A549 (cell line): ENCODE results near the gene NT5C2. TPM values are rescaled to one million over a fixed set of nuclear protein-coding genes. Genes with fewer than 3 reads are reported as not detected.

ENCODE experiments used
- ATAC-seq, 2 experiments: fragments of 200-7000 bp in 1 of 2; fragments of >200 bp in 1 of 2; cut with Nextera tagmentation in 1 of 2; cut with Tn5 transposase in 1 of 2; 3 replicates each; pipeline versions ENCODE4 v1.8.0 to v1.9.1; 2018 to 2020; ENCODE audit warnings: mild to moderate bottlenecking in 1 of 2, moderate library complexity in 1 of 2
- CTCF ChIA-PET: fragments of 300-600 bp; sonication (Branson Sonifier 250); formaldehyde crosslinking; extraction: SDS; loops from one replicate; lab custom pipeline; 2021; ENCODE audit warnings: antibody characterized with exemption, inconsistent platforms; lab: Yijun Ruan, JAX
- POLR2A ChIA-PET: fragments of 350-600 bp; formaldehyde crosslinking; extraction: SDS; loops from one replicate; lab custom pipeline; 2021; ENCODE audit warnings: antibody characterized with exemption, inconsistent platforms; lab: Yijun Ruan, JAX
- DNase-seq, 2 experiments: peaks; one replicate each; pipeline versions ENCODE4 v3.0.0 to v3.0.0-alpha.2; 2011 to 2016; ENCODE audit warnings: low read depth in 1 of 2, low spot score in 1 of 2
- FAIRE-seq: peaks from 2 replicates; lab custom pipeline; 2011; peaks lifted over from hg19 to GRCh38; lab: Jason Lieb, UNC
- H3K27ac ChIP-seq, 2 experiments: fragments of >200 bp; sonication (Bioruptor Twin); formaldehyde crosslinking; 3 replicates each; pipeline ENCODE4 v1.5.1; 2016 to 2017
- H3K4me1 ChIP-seq: fragments of >200 bp; sonication (Bioruptor Twin); formaldehyde crosslinking; 3 replicates; pipeline ENCODE4 v1.6.1; 2016
- H3K4me2 ChIP-seq: fragments of >200 bp; sonication (Bioruptor Twin); formaldehyde crosslinking; 3 replicates; pipeline ENCODE4 v1.6.1; 2016
- H3K4me3 ChIP-seq: fragments of >200 bp; sonication (Bioruptor Twin); formaldehyde crosslinking; 3 replicates; pipeline ENCODE4 v1.5.1; 2016
- H3K9me3 ChIP-seq: fragments of >200 bp; sonication (Bioruptor Twin); formaldehyde crosslinking; 3 replicates; pipeline ENCODE4 v1.6.1; 2016
- CBX8 ChIP-seq: fragments of 200-600 bp; sonication (generic); IDR thresholded peaks from 2 replicates; pipeline ENCODE4 v1.6.1; 2016
- CEBPB ChIP-seq, 2 experiments: fragments of >200 bp in 1 of 2; sonication (Bioruptor Twin) in 1 of 2; formaldehyde crosslinking in 1 of 2; IDR thresholded peaks; 2 replicates each; pipeline ENCODE4 v1.6.1; 2012 to 2016
- CHD4 ChIP-seq: fragments of 200-600 bp; sonication (generic); IDR thresholded peaks from 2 replicates; pipeline ENCODE4 v1.6.1; 2016; ENCODE audit warnings: antibody characterized with exemption, mild to moderate bottlenecking, borderline replicate concordance
- CTCF ChIP-seq: fragments of >200 bp; sonication (Bioruptor Twin); formaldehyde crosslinking; IDR thresholded peaks from 3 replicates; pipeline ENCODE4 v1.5.1; 2016
- ESRRA ChIP-seq: fragments of 150-350 bp; IDR thresholded peaks from 2 replicates; pipeline ENCODE4 v1.6.1; 2014; ENCODE audit warnings: mild to moderate bottlenecking, low read length, borderline replicate concordance
- FOSL2 ChIP-seq, 2 experiments: fragments of 450-650 bp in 1 of 2; fragments of >200 bp in 1 of 2; sonication (Bioruptor Twin) in 1 of 2; formaldehyde crosslinking; IDR thresholded peaks; 2 replicates each; pipeline versions ENCODE4 v1.5.0 to v1.6.1; 2016 to 2020; ENCODE audit warnings: mild to moderate bottlenecking in 1 of 2, moderate library complexity in 1 of 2
- HEYL ChIP-seq: fragments of 250-450 bp; sonication (Bioruptor Pico); IDR thresholded peaks from 2 replicates; pipeline ENCODE4 v1.8.0; 2021; ENCODE audit warnings: mild to moderate bottlenecking, moderate library complexity
- HMGXB4 ChIP-seq: fragments of 250-450 bp; sonication (Bioruptor Pico); IDR thresholded peaks from 2 replicates; pipeline ENCODE4 v1.5.0; 2021; ENCODE audit warnings: mild to moderate bottlenecking, moderate library complexity, borderline replicate concordance
- HOXA7 ChIP-seq: fragments of 250-450 bp; sonication (Bioruptor Pico); IDR thresholded peaks from 2 replicates; pipeline ENCODE4 v1.5.0; 2020; ENCODE audit warnings: mild to moderate bottlenecking, moderate library complexity
- HOXB13 ChIP-seq: fragments of 250-450 bp; sonication (Bioruptor Pico); IDR thresholded peaks from 2 replicates; pipeline ENCODE4 v1.5.0; 2020; ENCODE audit warnings: low read depth, mild to moderate bottlenecking, moderate library complexity
- HOXB5 ChIP-seq: fragments of 250-450 bp; sonication (Bioruptor Pico); IDR thresholded peaks from 2 replicates; pipeline ENCODE4 v1.5.0; 2020; ENCODE audit warnings: mild to moderate bottlenecking, moderate library complexity
- JUN ChIP-seq, 2 experiments: fragments of >200 bp; sonication (Bioruptor Twin); formaldehyde crosslinking; IDR thresholded peaks; 2 replicates in 1 of 2; 3 replicates in 1 of 2; pipeline ENCODE4 v1.6.1; 2016 to 2017
- JUNB ChIP-seq: fragments of >200 bp; sonication (Bioruptor Twin); formaldehyde crosslinking; IDR thresholded peaks from 2 replicates; pipeline ENCODE4 v1.6.1; 2016
- KDM1A ChIP-seq: fragments of 200-600 bp; sonication (generic); IDR thresholded peaks from 2 replicates; pipeline ENCODE4 v1.6.1; 2016; ENCODE audit warnings: low read depth, mild to moderate bottlenecking
- MAFK ChIP-seq: fragments of 450-650 bp; IDR thresholded peaks from 2 replicates; pipeline ENCODE4 v1.6.1; 2014; ENCODE audit not compliant: partially characterized antibody
- MAX ChIP-seq: IDR thresholded peaks from 2 replicates; pipeline ENCODE4 v1.6.1; 2012
- MAZ ChIP-seq: fragments of 150-350 bp; IDR thresholded peaks from 2 replicates; pipeline ENCODE4 v1.6.1; 2014; ENCODE audit warnings: antibody characterized with exemption, low read depth, low read length, borderline replicate concordance
- MYC ChIP-seq: IDR thresholded peaks from 2 replicates; pipeline ENCODE4 v1.6.1; 2012; ENCODE audit warnings: mild to moderate bottlenecking, inconsistent platforms, low read length, improper control_type of control experiment, borderline replicate concordance
- NR3C1 ChIP-seq: fragments of >200 bp; sonication (Bioruptor Twin); formaldehyde crosslinking; IDR thresholded peaks from 3 replicates; pipeline ENCODE4 v1.6.1; 2017
- POLR2AphosphoS2 ChIP-seq: conservative IDR thresholded peaks from 2 replicates; pipeline ENCODE4 v1.6.1; 2012; ENCODE audit warnings: low read length, improper control_type of control experiment, inconsistent platforms
- RARB ChIP-seq: fragments of 250-450 bp; sonication (Bioruptor Pico); IDR thresholded peaks from 2 replicates; pipeline ENCODE4 v1.8.0; 2021; ENCODE audit warnings: mild to moderate bottlenecking, moderate library complexity
- REST ChIP-seq: fragments of 200-600 bp; sonication (generic); IDR thresholded peaks from 2 replicates; pipeline ENCODE4 v1.6.1; 2016; ENCODE audit warnings: antibody characterized with exemption, mild to moderate bottlenecking, moderate library complexity
- TP53 ChIP-seq: fragments of 250-450 bp; sonication (Bioruptor Pico); IDR thresholded peaks from 2 replicates; pipeline ENCODE4 v1.5.0; 2021; ENCODE audit warnings: mild to moderate bottlenecking, moderate library complexity
- USF2 ChIP-seq: fragments of 450-650 bp; IDR thresholded peaks from 2 replicates; pipeline ENCODE4 v1.6.1; 2014; ENCODE audit warnings: antibody characterized with exemption
- ZFP36 ChIP-seq: fragments of 450-650 bp; IDR thresholded peaks from 2 replicates; pipeline ENCODE4 v1.6.1; 2014; ENCODE audit warnings: borderline replicate concordance; ENCODE audit not compliant: partially characterized antibody
- ZSCAN20 ChIP-seq: fragments of 250-450 bp; sonication (Bioruptor Pico); IDR thresholded peaks from 2 replicates; pipeline ENCODE4 v1.8.0; 2022; ENCODE audit warnings: mild to moderate bottlenecking, moderate library complexity
- whole genome bisulfite sequencing: methylation state at CpG from one replicate; pipeline ENCODE4 v1.1.6; 2017; ENCODE audit errors: missing lambda C conversion rate; 5-methylcytosine and 5-hydroxymethylcytosine counted together
- polyA plus RNA-seq, 4 experiments: library from polyadenylated mRNA; depleted of rRNA in 3 of 4; stranded (reverse); fragments of >200 nt; fragmentation: RNase III in 1 of 4; extraction: RNeasy Plus Mini Kit Qiagen cat#74134 plus additional on column Dnase treatment in 1 of 4; gene quantifications; 2 replicates in 3 of 4; 3 replicates in 1 of 4; pipeline ENCODE4 v1.2.3, GENCODE V29; 2011 to 2017

The NT5C2 gene
- polyA plus RNA-seq, 2 of the 4 experiments (the other 2 are of a cell fraction), result 86.4 to 177 TPM

- DNase-seq, result no peak
- no peak overlapping the region for H3K4me2 ChIP-seq
- no peak overlapping the region for H3K4me3 ChIP-seq
- ATAC-seq, result no peak
- H3K27ac ChIP-seq, result no peak overlapping the region
- H3K9me3 ChIP-seq, result no peaks in the 10 kb centered on the region
- ChIA-PET CTCF (interaction anchor here (1.2 to 3.4 kb wide), 4 partner anchors 25 to 140 kb away, joined by 3 to 15 read pairs (median 12); partner anchors contain the start of gene RPEL1), POLR2A (no interaction called here)
- WGBS, result 36% methylated on average over 2 of the region's 2 CpGs
- no peak for TF ChIP-seq CBX8
- no peak for TF ChIP-seq POLR2AphosphoS2
- no peak for TF ChIP-seq RARB (CRISPR knock-in tag)
- TF ChIP-seq CHD4, result no peak
- H3K4me1 ChIP-seq, result peaks cover 24% of the 10 kb centered on the region
- FAIRE-seq, result no peak
Measured at GRCh38 chr10:103104721-103105120, 88.4 kb downstream of the NT5C2 start.

GRCh38 chr10:103103989-103104388 lies 89.1 kb downstream of the NT5C2 start:
- no peak for TF ChIP-seq CEBPB (IDR thresholded peaks at IDR 0.05)
- no peak for TF ChIP-seq HMGXB4
- no peak for TF ChIP-seq JUN (IDR thresholded peaks at IDR 0.05)
- TF ChIP-seq MAZ, result no peak
- TF ChIP-seq CTCF, result no peak
- no peak for TF ChIP-seq HOXB13 (CRISPR knock-in tag)
- no peak for TF ChIP-seq HOXB5 (CRISPR knock-in tag)
- TF ChIP-seq REST, result no peak
- no peak for TF ChIP-seq ESRRA
- TF ChIP-seq KDM1A, result no peak
- TF ChIP-seq HOXA7 (CRISPR knock-in tag), result no peak
- 94% methylated on average over 2 of the region's 2 CpGs for WGBS
- no peak overlapping the region for H3K27ac ChIP-seq
- no peak for ATAC-seq
- H3K4me2 ChIP-seq, result no peak overlapping the region
- peak; percentile 65 for FAIRE-seq
- POLR2A ChIA-PET, result no interaction called here
- CTCF ChIA-PET, result interaction anchor here (0.8 to 3.4 kb wide), 5 partner anchors 13 to 152 kb away, joined by 3 to 15 read pairs (median 4); partner anchors contain the start of gene RPEL1
- no peaks in the 10 kb centered on the region for H3K9me3 ChIP-seq
- H3K4me3 ChIP-seq, result no peak overlapping the region
- DNase-seq, result no peak
- H3K4me1 ChIP-seq, result peaks cover 24% of the 10 kb centered on the region

- FAIRE-seq (no peak), DNase-seq (no peak), ATAC-seq (peak in 1 of 2 experiments; percentile 51; a peak in 3 of 6 replicates)
- Histone ChIP-seq H3K9me3 (no peaks in the 10 kb centered on the region), H3K4me1 (peaks cover 31% of the 10 kb centered on the region), H3K27ac (no peak overlapping the region), H3K4me2 (no peak overlapping the region), H3K4me3 (no peak overlapping the region)
- 91% methylated on average over 3 of the region's 3 CpGs for WGBS
- ChIA-PET CTCF (interaction anchor here (0.6 to 1.5 kb wide), 3 partner anchors 10 to 165 kb away, joined by 3 to 5 read pairs (median 4); no protein-coding TSS in a partner anchor), POLR2A (no interaction called here)
- no peak for TF ChIP-seq HEYL
- no peak for TF ChIP-seq ZSCAN20 (CRISPR knock-in tag)
- no peak for TF ChIP-seq POLR2AphosphoS2
- TF ChIP-seq FOSL2 (IDR thresholded peaks at IDR 0.05), result no peak
- TF ChIP-seq FOSL2 (CRISPR knock-in tag; IDR thresholded peaks at IDR 0.05), result no peak
- no peak for TF ChIP-seq USF2
- no peak for TF ChIP-seq MYC
- TF ChIP-seq RARB (CRISPR knock-in tag), result no peak
- no peak for TF ChIP-seq NR3C1
- TF ChIP-seq MAFK, result no peak
- TF ChIP-seq JUN (IDR thresholded peaks at IDR 0.05), result no peak
- TF ChIP-seq CEBPB (IDR thresholded peaks at IDR 0.05), result no peak
- no peak for TF ChIP-seq MAX
- no peak for TF ChIP-seq JUNB
- no peak for TF ChIP-seq TP53
- TF ChIP-seq ZFP36, result no peak
- TF ChIP-seq ESRRA, result no peak
Measured at GRCh38 chr10:103102195-103102594, 90.9 kb downstream of the NT5C2 start.
